AML-193 (cell line): Measurements from ENCODE around the gene PPP1R8.

Experiments used
- DNase-seq, 2 experiments: peaks; one replicate each; lab custom pipeline; 2025; lab: John Stamatoyannopoulos, UW

The PPP1R8 gene

GRCh38 chr1:27894521-27894920 lies 63.9 kb downstream of the PPP1R8 start:
- DNase-seq = no peak
